WTC11 (cell line): ENCODE results near the gene SLIT1. TPM values are rescaled to one million over a fixed set of nuclear protein-coding genes. Genes with fewer than 3 reads are reported as not detected.
A peak's percentile ranks its signal among the peaks of the same experiment; 100 is the strongest.

Source experiments
- ATAC-seq: fragments of 200-7000 bp; cut with Tn5 transposase; 2 replicates; pipeline ENCODE4 v1.10.0; 2021; ENCODE audit warnings: mild to moderate bottlenecking, moderate library complexity
- CTCF ChIA-PET: fragments of 300-600 bp; sonication (Branson Sonifier 250); formaldehyde crosslinking; loops from one replicate; lab custom pipeline; 2021; ENCODE audit warnings: antibody characterized with exemption; lab: Charles Lee
- POLR2A ChIA-PET: fragments of 350-600 bp; sonication (Branson Sonifier 250); formaldehyde crosslinking; loops from one replicate; lab custom pipeline; 2021; ENCODE audit warnings: antibody characterized with exemption; lab: Charles Lee
- DNase-seq: peaks from one replicate; pipeline ENCODE4 v3.0.0; 2021; ENCODE audit warnings: low spot score
- H3K27ac Mint-ChIP-seq: 2 replicates; pipeline ENCODE4 v1.8.0; 2021; ENCODE audit warnings: mixed read lengths
- H3K27me3 Mint-ChIP-seq: 2 replicates; pipeline ENCODE4 v1.8.0; 2021; ENCODE audit warnings: low read depth, mild to moderate bottlenecking, moderate library complexity, mixed read lengths
- H3K36me3 Mint-ChIP-seq: 2 replicates; pipeline ENCODE4 v1.8.0; 2021; ENCODE audit warnings: mixed read lengths
- H3K4me1 Mint-ChIP-seq: 2 replicates; pipeline ENCODE4 v1.8.0; 2022; ENCODE audit warnings: mixed read lengths
- H3K4me3 Mint-ChIP-seq: 2 replicates; pipeline ENCODE4 v1.8.0; 2021; ENCODE audit warnings: mild to moderate bottlenecking, moderate library complexity, mixed read lengths
- H3K9me3 Mint-ChIP-seq: 2 replicates; pipeline ENCODE4 v1.8.0; 2021; ENCODE audit warnings: mixed read lengths
- ATF2 ChIP-seq: sonication (generic); formaldehyde crosslinking; IDR thresholded peaks from 2 replicates; pipeline ENCODE4 v1.8.1; 2022; ENCODE audit warnings: low read depth, missing genetic modification reagents, borderline replicate concordance
- HMGXB4 ChIP-seq: sonication (generic); formaldehyde crosslinking; IDR thresholded peaks from 2 replicates; pipeline ENCODE4 v1.8.1; 2023; ENCODE audit warnings: mild to moderate bottlenecking, moderate library complexity, missing genetic modification reagents
- NFATC4 ChIP-seq: fragments of 250-450 bp; sonication (Bioruptor Pico); IDR thresholded peaks from 2 replicates; pipeline ENCODE4 v1.9.0; 2021; ENCODE audit warnings: mild to moderate bottlenecking
- NFYB ChIP-seq: sonication (generic); formaldehyde crosslinking; conservative IDR thresholded peaks from 2 replicates; pipeline ENCODE4 v1.8.0; 2022; ENCODE audit warnings: low read depth, missing genetic modification reagents
- PRDM15 ChIP-seq: sonication (generic); formaldehyde crosslinking; IDR thresholded peaks from 2 replicates; pipeline ENCODE4 v1.8.0; 2022; ENCODE audit warnings: missing genetic modification reagents
- PRRX2 ChIP-seq: fragments of 250-450 bp; sonication (Bioruptor Pico); IDR thresholded peaks from 2 replicates; pipeline ENCODE4 v1.8.0; 2021; ENCODE audit warnings: mild to moderate bottlenecking
- USF2 ChIP-seq: sonication (generic); formaldehyde crosslinking; IDR thresholded peaks from 2 replicates; pipeline ENCODE4 v1.8.1; 2023; ENCODE audit warnings: mild to moderate bottlenecking, missing genetic modification reagents, moderate library complexity
- ZNF121 ChIP-seq: sonication (generic); formaldehyde crosslinking; IDR thresholded peaks from 2 replicates; pipeline ENCODE4 v1.8.0; 2023; ENCODE audit warnings: missing genetic modification reagents
- ZNF138 ChIP-seq: sonication (generic); formaldehyde crosslinking; conservative IDR thresholded peaks from 2 replicates; pipeline ENCODE4 v1.8.1; 2022; ENCODE audit warnings: mild to moderate bottlenecking, moderate library complexity, missing genetic modification reagents
- ZNF671 ChIP-seq: fragments of 250-450 bp; sonication (Bioruptor Pico); IDR thresholded peaks from 2 replicates; pipeline ENCODE4 v1.8.0; 2021; ENCODE audit warnings: mild to moderate bottlenecking
- total RNA-seq: library from RNA; stranded (reverse); gene quantifications from 3 replicates; pipeline ENCODE4 v1.2.3, GENCODE V29; 2021

SLIT1 gene
- total RNA-seq, 1 experiment from 2014 or later = 1.6 TPM

- ATAC-seq = no peak
- Mint-ChIP-seq H3K27ac (no peak overlapping the region), H3K9me3 (peaks cover 20% of the 10 kb centered on the region), H3K4me1 (peaks cover 4% of the 10 kb centered on the region), H3K27me3 (peaks cover 3% of the 10 kb centered on the region; the same call in 1 of the 2 replicates), H3K4me3 (no peak overlapping the region), H3K36me3 (peaks cover 12% of the 10 kb centered on the region)
- no peak for TF ChIP-seq ZNF671 (CRISPR knock-in tag)
- TF ChIP-seq HMGXB4 (CRISPR knock-in tag) = no peak
- no peak for TF ChIP-seq ZNF121 (CRISPR knock-in tag)
- TF ChIP-seq PRDM15 = no peak
- TF ChIP-seq ZNF138 (CRISPR knock-in tag) = no peak
- ChIA-PET CTCF (interaction anchor here (3.0 kb wide), 1 partner anchor 19 kb away, joined by 18 read pairs; no protein-coding TSS in a partner anchor), POLR2A (no interaction called here)
- no peak for DNase-seq
Measured at GRCh38 chr10:97006364-97006763, 179.4 kb downstream of the SLIT1 start.

GRCh38 chr10:97005349-97005748, 180.4 kb downstream of the SLIT1 start:
- ChIA-PET CTCF (interaction anchor here (0.5 to 3.0 kb wide), 4 partner anchors 20 to 364 kb away, joined by 3 to 18 read pairs (median 4); no protein-coding TSS in a partner anchor), POLR2A (no interaction called here)
- peaks cover 20% of the 10 kb centered on the region for H3K9me3 Mint-ChIP-seq
- peaks cover 12% of the 10 kb centered on the region for H3K36me3 Mint-ChIP-seq
- H3K4me1 Mint-ChIP-seq = peaks cover 4% of the 10 kb centered on the region
- H3K4me3 Mint-ChIP-seq = no peak overlapping the region
- no peak overlapping the region for H3K27ac Mint-ChIP-seq
- peaks cover 3% of the 10 kb centered on the region; the same call in 1 of the 2 replicates for H3K27me3 Mint-ChIP-seq
- no peak for ATAC-seq
- no peak for DNase-seq
- TF ChIP-seq PRRX2 (CRISPR knock-in tag) (no peak), PRDM15 (no peak), NFYB (no peak), NFATC4 (CRISPR knock-in tag) (no peak), USF2 (CRISPR knock-in tag) (peak; percentile 71), ATF2 (CRISPR knock-in tag) (no peak)
